Right kidney (tissue), 1 donor: ENCODE measurements around the gene KCNJ12.

Experiments
- DNase-seq: peaks from one replicate; pipeline ENCODE4 v3.0.0-alpha.2; 2016

KCNJ12 gene

DNA sequence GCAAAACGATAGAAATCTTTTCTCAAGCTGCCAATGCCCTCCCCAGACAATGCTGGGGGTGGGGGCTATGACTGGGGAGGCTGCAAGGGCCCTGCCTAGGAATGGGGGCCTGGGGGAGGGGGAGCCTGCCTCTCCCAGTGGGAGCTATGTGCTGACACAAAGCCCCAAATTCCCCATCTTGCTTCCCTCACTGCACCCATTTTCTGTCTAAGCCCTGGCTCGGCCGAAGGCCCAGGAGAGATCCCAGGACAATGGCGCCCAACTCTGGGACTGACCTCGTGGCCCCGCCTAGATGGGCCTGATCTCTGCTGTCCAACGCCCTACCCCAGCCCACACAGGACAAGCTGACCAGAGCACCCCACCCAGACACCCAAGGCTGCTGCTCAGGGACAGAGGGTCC lies 11.1 kb upstream of the KCNJ12 start:
- DNase-seq, result no peak

DNA sequence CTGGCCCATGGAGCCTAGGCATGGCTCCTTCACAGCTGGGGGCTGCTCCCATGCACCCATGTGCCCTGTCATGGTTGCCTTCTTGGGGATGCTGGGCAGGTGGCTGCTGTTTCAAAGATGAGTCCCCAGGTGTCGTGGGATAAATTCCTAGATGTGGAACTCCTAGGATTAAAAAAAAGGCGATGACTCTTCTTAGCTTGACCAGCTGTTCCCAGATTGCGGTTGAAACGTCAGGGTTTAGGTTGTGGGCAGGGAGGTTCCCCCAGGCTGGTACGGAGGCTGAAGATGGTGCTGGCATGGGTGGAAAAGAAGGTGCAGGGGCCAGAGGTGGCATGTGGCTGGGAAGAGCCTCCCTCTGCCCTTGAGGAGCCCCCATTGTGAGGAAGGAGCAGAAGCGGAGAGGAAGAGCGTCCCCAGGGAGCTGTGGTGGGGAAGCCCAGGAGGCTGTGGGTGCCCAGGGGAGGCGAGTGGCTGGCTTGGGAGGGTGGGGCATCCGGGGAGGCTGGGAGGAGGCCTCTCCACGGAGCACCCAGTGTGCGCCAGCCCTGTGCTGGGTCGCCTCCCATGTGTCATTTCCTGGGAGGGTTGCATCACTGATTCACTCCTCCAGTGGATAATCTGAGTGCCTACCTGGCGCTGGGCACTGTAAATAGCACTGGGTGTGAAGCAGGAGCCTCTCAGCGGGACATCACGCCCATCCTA lies 7.5 kb upstream of the KCNJ12 start:
- DNase-seq, result no peak

DNA sequence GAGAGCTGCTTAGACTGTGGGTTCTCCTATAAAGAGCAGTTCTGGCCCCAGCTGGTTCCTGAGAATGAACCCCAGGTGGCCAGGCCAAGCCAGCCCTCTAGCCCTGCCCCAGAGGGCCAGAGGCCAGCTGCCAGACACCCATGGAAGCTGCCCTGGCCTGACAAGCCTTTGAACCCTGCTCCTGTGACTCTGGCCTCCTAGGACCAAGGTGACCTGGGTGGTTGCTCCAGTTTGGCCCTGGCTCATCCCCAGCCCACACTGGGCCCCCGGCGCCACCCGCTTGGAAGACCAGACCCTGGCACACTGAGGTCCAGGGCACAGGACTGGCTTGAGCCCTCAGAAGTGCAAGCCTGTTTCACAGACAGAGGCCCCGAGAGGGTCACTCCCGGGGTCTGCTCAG lies 6.8 kb upstream of the KCNJ12 start:
- no peak for DNase-seq

DNA sequence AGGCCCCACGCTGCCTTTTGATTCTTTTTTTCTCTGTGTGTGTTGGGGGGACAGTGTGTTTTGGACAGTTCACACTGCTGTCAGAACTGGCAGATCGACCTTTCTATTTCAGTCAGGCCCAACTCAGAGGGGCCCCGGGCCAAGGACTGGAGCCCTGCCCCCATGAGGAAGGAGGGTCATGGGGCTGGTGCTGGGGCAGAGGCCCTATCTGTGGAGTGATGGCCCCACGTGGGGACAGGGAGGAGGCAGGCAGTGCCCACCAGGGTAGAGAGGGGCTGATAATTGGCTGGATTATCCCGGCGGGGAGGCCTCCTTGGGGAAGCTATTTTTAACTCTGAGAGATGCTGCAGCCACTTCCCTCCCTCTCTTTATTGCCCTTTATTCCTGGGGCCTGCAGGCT lies 5.7 kb upstream of the KCNJ12 start:
- no peak for DNase-seq

DNA sequence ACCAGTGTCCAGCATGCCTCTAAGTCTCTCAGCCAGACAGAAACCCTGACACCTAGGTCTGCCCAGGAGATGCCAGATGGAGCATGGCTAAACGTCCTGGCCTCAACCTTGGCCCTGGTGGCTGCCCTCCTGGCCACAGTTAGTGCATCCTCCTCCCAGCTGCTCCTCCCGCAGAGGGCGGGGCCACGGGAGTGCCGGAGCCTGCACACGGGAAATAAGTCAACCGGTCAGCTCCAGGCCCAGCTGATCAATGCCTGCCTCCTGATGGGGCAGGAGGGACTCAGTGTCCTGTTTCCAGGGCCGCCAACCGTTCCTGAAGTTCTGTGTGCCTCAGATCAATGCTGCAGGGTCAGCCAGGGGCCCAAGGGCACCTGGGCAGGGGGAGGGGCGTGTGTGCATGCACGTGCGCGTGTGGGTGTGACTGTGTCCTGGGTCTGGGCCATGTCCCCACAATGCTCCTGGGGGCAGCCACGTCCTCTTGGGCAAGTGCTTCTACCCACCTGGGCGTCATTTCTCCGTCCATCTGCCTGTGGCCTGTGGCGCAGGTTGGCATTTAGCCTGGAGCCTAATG lies 4.6 kb upstream of the KCNJ12 start:
- DNase-seq, result no peak

DNA sequence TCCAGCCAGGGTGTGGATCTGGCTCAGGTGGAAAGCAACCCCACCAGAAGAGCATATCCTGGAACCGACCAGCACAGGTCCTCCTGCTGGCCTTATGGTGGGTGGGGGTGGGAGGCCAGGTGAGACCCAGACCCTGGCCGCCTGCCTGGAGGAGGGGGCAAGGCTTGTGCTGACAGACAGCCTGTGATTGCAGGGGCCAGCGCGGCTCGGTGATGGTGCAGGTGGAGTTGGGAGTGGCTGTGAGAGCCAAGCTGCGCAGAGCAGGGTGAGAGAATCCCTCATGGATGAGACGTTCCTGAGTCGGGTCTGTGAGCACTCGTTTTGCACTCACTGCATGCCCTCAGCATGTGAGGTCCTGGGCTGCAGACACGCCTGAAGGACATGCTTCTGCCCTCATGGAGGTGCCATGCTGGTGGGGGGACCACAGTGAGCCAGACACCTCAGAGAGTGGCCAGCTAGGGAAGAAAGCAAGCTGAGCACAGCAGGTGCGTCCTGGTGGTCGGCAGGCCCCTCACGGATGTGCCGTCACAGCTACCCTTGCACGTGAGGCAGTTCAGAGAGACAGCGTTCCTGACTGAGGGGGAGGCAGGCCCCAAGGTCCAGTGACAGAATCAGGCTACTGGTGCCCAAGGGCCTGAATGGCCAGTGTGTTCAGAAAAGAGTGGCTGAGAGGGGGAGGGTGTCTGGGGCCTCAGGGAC lies 3.8 kb upstream of the KCNJ12 start:
- no peak for DNase-seq

DNA sequence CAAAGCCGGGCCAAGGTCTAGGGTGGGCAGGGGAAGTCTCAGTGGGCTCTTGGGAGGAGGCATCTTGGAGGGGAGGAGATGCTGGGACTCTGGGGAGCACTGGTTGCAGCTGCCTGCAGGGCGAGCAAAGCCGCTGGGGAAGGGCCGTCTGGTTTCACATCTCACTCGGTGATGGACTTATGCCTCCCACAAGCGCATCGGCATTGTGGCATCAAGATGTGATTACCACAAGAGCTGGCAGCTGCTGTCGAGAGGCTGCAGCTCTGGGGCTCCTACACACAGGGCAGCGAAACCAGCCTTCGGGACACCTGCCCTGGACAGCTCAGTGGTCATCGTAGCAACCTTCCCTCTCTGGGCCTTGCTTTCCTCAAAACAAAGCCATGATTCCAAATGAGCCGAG lies 3.1 kb upstream of the KCNJ12 start:
- DNase-seq, result no peak

DNA sequence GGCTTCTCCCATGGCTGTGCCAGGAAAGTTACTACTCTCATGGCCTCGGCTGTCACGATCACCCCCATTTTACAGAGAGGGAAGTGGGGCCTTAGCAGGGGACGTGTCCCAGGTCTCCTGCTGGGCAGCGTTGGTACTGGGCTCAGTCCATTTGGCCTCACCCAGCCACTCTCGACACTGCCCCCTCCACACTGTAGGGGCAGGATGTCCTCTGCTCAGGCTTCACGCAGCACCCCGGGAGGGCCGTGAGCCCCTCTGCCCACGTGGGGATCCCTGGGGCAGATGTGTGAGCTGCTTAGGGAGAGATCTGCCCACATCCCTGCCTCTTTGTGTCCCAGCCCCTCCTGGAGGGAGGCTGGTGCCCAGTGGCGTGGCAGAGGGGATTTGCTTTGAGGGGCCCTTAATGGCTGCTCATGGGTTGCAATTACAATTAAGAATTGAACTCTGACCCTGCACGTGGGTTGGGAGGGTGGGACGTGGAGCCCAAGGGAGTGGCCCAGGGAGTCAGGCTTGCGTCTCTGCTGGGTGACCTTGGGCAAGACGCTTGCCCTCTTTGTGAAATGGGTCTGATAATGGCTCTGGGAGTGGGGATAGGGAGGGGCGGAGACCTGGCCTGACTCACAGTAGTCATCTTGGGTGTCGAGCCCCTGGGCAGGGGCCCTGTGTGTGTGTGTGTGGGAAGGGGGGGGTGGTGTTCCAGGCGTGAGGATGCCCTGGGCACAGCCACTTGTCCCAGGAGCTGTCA lies 2.3 kb upstream of the KCNJ12 start:
- no peak for DNase-seq

DNA sequence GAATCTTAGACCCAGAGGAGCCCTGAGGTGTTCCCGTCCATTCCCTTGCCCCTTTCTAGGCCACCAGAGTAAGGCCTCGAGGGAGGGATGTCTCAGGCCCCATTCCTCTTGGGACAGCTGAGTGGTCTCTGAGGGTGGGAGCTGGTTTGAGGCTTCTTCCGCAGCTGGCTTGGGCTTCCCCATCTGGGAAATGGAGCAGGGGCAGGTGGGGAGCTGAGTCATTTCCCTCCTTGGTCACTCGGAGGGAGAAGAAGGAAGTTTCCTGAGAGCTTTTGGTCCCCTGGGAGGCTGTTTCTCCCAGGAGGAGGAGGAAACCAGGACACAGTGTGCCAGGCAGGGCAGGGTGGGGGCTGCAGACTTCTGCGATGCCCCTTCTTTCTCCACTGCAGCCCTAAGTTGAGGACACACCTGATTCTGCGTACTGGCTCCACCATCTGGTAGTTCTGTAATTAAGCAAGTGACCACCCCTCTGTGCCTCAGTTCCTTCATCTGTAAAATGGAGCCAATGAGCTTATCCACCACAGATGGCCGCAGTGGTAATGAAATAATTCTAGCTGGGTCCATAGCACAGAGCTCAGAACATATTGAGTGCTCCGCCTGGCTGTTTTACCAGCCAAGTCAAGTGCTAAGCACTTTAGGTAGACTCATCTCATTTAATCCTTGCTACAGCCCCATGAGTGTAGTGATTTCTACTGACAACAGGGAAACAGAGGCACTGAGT lies 1.6 kb upstream of the KCNJ12 start:
- DNase-seq, result no peak

DNA sequence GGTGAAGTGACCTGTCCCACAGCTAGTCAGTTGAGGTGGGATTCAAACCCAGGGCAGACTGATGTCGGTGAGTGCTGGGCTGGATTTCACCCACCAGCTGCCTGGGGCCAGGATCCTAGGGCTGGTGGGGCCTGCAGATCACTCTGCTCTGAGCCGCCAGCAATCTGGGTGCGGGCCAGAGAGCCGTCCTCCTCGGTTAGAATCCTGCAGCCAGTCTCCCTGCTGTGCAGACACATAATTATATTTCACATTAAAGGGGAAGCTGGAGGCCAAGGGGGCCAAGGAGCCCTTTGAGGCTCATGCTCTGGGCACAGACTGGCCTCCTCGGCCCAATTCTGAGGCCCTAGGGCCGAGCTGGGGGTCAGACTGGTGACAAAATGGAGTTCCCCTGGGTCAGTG lies 996 bp upstream of the KCNJ12 start:
- DNase-seq, result no peak

DNA sequence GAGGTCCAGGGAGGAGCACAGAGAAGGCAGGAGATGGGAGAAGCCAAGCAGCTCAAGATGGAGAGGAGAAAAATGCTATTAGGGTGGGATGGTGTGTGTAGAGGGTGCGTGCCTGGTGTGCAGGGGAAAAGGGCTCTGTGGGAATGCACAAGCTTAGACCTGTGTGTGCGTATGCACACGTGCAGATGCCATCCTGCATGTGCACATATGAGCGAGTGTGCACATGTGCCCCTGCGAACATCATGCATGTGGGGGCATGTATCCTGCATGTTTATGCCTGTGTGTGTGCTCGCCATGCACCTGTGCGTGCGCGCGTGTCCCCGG lies 438 bp upstream of the KCNJ12 start:
- no peak for DNase-seq

DNA sequence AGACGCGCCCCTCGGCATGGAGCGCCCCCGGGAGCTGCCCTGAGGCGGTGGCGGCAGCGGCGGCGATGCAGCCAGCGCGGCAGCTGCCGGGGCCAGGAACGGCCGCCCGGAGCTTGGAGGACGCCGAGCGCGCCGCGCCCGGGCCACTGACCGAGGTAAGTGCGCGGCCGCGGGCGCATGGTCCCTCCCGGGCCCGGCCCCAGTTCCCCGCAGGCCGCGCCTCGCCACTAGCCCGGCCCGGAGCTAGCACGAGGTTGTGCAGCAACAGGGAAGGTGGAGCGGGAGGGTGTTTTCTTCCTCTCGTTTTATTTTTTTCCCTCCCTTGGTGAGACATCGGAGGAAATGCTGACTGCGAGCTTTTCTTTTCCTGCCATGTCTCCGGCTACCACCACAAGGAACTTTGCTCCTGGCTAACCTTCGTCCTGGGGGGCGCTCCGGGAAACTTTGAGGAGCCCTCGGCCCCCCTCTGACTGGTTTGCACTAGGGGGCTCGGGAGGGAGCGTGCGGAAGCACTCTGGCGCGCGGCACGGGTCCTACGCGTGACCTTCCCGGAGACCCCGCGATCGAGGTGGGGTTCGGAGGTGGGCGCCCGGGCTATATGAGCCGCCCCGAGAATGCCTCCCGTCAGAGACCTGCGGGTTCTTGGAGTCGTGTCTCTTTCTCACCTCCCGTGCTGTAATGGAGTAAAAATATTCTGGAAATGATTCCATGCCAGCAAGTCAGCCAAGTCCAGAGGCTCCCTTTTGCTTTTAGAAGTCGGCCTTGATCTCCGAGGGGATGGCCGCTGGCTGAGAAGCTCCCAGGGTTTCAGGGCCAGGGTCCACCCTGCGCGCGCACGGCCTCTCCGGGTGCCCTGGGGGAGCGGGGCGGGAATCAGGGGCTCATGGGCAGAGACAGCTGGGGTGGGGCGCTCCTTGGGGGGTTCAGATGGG lies 868 bp downstream of the KCNJ12 start:
- peak; percentile 77 for DNase-seq

DNA sequence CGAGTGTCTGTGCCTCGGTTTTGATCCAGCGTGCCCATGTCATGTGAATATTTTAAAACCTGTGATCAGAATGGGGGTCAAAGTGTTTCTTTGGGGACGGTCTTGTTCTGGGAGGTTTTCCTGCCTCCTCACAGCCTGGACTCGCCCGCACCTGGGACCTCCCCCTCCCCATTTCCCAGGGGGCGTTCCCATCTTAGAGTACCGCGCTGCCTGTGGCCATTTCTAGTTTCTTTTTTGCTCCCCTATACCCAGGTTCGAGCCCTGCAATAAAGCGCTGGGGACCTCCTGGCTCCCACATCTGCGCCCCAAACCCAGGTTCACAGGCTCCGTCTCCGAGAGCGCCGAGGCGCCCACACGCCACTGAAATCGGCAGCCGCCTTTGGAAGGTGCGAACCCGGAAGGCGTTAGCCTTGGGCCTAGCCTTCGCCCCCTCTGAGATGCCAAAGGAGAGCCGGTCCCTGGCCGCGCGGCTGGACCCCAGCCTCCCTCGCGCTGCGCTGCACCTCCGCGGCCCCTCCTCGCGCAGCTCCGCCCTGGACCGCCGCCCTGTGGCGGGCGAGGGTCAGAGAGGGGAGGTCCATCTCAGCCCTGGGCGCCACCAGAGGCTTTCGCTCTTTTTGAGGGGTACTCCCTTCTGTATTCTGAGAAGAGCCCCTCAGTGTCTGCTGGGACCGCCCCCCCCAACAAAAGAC lies 1.7 kb downstream of the KCNJ12 start:
- peak; percentile 57 for DNase-seq

DNA sequence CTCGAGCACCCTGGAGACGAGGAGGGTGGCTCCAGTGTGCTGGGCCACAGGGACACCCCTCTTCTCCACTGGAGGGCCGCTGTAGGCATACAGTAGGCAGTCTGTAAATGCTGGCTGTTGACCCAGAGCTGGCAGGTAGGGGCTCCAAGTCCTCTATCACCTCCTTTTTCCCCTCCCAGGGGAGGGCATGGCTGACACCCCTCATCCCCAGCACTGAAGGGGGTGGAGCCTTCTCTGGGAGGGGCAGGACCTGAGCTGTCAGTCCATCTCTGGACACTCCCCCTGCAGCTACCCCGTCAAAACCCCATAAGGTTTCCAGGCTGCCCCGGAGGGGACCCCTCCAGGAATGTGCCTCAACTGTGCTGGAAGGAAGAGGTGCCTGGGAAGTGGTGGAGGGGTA lies 2.4 kb downstream of the KCNJ12 start:
- DNase-seq, result no peak

DNA sequence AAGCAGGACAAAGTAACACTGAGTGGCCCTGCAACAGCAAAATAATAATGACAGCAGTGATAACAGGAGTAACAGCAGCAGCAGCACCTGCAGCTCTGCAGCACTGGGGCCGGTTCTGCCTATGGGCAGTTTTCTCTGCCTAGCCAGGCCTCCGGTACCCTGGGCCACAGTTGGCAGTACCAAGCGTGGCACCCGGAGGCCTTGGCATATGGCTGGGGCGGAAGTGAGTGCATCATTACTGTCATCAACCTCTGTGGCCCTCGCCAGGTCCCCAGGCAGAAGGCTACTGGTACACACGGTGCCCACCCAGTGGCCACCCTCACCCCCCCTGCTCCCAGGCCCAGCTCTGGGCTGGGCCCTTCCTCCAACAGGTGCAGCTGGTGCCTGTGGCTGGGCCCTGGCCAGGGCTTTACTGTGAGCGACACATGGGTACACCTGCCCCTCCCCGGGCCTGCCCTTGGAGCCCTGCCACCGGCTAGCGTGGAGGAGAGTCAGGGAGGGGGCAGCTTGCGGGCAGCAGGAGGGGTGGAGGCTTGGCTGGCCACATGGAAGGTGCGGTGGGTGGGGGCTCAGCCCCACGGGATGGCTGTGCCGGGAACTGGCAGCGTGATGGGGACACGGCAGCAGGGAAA lies 3.0 kb downstream of the KCNJ12 start:
- no peak for DNase-seq

DNA sequence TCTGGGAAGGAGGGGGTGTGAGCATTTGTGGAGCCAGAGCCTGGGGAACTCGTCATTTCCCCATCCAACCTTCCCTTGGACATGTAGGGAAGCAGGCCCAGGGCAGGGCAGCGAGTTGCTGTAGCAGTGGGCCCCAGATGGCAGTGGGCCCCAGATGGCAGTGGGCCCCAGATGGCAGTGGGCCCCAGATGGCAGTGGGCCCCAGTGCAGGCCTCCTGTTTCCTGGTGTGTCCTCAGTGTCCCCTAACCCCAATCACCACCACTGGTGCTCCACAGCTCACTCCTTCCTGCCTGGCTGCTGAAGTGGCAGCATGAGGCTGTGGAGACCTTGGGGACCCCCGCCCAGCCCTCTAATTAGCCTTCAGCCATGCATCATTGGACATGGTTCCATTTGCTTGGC lies 4.5 kb downstream of the KCNJ12 start:
- no peak for DNase-seq

DNA sequence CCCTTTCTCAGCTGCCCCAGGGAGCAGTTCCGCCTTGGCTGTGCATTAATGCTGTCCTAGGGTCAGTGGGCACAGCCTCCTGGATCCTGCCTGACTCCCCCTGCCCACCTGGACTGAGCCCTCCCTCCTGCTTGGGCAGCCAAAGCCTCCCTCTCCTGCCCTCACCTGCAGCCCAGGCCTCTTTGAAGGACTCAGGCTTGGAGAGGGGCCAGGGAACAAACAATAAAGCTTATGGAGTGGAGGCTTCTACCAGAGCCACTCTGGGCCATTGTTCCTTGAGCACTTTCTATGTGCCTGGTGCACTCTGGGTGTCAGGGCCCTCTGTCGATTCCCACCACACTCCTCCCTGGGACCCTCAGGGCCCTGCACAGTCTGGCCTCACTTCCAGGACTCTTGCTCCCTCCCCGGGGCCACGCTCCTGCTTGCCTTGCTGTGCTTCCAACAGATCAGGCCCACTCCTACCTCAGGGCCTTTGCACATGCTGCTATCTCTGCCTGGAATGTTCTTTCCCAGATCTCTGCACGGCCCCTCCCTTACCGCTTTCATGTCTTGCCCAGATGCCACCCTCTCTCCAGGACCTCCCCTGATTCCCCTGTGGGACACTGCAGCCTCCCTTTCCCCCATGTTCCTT lies 5.0 kb downstream of the KCNJ12 start:
- DNase-seq, result no peak

DNA sequence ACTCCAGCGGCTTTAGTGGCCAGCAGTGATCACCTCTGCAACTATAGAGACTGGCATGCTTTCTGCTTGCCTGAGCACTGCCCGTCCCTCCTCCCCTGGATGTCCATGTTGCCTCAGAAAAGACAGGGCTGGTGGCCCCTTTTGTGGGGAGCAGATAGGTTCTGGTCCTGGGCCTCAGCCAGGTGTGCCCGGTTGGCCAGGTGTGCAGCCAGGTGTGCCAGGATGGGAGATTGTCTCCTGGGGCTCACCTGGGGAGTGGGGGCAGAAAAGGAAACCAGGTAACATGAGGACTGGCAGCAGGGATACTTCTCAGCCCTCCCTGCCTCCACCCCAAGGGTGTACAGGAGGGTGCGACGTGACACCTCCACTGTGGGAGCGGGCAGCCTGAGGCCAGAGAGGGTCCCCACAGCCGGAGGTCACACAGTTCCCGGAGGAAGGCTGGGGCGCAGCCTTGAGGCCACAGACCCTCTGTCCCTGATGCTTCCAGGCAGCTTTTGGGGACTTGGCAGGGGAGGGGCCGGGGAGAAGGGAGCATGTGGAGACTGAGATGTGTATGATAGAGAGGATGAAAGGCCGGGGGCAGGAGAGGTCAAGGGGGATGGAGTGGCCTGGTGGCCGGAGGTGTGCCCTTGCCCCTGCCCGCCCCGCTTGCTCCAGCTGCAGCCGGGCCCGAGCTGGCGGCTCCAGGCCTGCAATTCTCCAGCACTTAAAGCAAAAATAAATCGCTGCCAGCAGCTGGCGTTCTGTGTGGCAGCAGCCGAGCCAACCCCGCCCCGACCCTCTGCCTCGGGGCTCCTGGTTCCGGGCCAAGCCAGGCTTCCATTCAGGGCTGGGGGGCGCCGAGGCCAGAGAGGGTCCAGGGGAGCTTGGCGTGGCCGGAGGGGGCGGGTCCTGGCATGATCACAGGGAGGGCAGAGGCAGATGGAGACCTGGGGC lies 6.7 kb downstream of the KCNJ12 start:
- no peak for DNase-seq
